GM18498 (cell line): ENCODE data around the gene GPRC5A.

Experiments
- ATAC-seq: cut with Tn5 transposase; IDR thresholded peaks from one replicate; pipeline ENCODE4 v1.9.1; 2021; ENCODE audit warnings: mild to moderate bottlenecking, moderate library complexity; ENCODE audit not compliant: unreplicated experiment

The GPRC5A gene

DNA sequence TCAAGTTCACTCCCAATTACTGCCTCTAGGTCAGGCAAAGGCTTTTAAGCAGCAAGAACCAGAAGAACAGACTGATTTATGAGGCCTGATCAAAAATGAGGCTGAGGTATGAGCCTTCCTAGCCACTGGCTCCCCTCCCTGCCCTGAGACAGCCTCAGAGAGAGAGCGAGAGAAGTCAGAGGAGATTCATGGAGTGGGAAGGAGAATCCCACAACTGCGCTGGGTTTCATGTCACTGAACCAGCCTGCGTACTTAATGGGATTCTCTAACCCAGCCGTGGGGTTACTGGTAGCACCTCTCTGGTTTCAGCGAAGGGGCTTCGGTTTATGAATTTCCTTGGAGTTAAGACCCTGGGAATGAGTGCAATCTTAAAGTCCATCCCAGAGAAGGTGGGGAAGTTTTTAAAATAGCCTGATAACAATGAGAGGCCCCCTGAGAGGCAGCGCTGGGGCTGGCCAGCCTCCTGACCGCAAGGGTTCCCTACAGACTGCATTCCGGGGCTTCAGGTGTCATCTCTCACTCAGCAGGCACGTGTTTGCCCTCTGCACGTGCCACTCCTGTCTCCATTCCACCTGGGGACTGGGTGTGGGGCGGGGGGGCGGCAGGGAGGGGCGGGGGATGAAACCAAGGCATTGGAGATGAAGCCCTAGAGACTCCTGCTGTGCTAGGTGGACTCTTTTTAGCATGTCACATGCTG is 6.1 kb upstream of the GPRC5A start:
- ATAC-seq: no peak

DNA sequence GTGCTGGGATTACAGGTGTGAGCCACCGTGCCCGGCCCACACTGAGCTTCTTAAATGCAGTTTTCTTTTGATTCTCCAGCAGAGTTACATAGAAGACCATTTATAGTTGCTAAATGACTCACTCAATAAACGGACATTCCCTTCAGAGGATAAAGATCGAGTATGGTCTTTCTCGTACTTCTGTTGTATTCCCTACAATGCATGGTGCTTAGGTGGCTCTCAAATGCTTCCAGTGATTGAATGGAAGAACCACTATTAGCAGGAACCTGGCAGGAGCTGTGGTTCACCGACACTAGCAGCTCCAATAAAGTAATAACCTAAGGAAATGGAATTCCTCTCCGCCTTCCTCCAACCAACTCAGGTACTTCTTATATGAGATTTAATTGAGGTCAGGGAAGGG is 3.9 kb upstream of the GPRC5A start:
- no peak for ATAC-seq

DNA sequence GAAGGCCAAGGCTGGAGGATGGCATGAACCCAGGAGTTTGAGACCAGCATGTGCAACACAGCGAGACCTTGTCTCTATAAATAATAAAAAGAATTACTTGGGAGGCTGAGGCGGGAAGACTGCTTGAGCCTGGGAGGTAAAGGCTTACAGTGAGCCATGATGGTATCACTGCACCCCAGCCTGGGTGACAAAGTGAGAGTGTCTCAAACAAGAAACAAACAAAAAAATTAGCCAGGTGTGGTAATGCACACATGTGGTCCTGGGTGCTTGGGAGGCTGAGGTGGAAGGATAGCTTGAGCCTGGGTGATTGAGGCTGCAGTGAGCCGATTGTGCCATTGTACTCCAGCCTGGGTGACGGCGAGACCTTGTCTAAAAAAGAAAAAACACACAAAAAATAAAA is 1.7 kb upstream of the GPRC5A start:
- no peak for ATAC-seq

DNA sequence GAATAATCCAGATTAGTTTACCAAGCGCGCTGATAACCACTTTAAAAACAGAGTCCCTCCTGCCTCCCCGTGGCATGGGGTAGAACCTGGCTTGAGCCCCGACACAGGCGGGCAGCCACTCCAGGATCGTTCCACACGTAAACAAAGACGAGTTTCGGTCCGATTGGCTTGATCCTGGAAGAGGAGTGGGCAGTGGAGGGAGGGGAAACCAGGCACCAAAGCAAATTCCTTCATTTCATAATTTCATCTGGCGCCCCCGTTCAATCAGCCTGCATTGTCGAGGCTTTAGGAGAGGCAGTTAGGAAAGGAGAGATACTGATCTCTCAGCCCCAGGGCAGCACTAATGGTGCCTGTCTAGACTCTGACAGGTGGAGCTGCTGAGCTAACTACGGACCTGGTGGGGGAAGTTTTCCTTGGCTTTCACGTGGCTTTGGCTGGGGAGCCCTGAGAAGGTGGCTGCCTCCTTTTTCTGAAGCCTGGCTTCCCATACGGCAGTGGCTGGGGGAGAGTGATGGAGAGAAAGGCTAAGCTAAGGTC is 751 bp upstream of the GPRC5A start:
- ATAC-seq: peak; percentile 65

DNA sequence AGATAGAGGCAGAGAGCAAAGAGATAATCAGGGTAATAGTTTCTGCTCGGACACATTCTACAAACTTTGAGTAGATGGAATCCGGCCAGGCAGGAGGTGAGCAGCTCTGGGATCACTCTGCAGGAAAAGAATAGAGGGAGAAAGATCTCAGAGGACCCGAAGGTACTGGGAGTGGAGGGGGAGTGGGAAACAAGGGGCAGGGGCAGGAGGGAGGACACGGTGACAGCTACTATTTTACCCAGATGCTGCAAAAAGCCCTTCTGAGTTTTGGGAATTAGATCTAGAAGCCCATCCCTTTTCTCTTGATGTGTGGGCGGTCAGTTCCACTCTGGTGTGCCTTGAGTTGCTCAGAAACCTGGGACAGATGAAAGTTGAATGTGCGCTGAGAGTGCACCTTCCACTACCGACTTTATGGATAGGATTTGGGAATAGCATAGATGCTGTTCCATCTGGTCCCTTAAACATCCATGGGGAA is 556 bp downstream of the GPRC5A start:
- ATAC-seq: no peak

DNA sequence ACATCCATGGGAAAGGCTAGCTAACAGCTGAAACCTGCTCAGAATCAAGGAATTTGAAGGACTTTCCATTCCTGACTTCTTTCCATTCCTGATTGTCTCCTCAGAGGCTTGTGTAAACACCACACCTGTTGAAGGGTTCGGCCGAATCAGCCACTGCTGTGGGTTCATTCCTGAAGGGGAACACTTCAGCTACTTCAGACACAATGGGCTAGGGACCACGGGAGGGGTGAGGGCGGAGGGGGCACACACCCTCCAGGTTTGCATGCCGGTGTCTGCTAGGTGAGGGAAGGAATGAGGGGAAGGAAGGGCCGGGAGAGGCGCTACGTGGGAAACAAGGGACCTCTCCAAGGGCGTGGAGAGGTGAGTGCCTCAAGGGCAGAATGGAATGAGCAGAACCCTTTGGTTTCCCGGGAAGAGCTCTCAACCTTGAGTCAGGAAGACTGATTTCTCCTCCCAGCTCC is 1.3 kb downstream of the GPRC5A start:
- ATAC-seq: no peak

DNA sequence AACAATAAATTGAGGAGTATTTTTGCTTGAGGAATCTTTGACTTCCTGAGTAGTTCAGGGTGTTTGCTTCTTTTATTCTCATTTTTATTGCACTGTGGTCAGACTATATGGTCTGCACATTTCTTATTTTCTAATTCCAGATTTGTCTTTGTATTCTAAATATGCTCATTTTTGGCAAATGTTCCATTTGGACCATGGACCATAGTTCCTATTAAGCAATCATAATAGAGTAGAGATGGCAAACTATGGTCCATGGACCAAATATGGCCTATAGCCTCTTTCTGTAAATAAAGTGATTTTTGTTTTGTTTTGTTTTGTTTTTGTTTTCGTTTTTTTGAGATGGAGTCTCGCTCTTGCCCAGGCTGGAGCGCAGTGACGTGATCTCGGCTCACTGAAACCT is 2.1 kb downstream of the GPRC5A start:
- ATAC-seq: no peak

DNA sequence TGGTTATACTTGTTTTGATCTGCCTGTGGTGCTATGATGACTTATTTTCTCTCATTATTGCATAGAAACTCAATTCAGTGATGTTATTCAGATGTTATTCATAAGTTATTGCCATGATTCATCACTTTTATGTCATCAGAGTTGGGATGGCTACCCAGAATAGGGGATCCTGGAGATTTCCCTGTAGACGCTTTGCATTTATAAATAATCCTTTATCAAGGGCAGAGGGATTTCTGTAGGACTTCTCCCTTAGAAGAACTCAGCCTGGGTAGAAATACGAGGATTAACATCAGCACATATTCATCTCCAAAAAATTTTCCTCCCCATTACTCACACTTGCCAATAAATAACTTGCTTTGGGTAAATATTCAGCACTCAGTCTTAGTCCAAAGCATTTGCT is 4.9 kb downstream of the GPRC5A start:
- no peak for ATAC-seq

DNA sequence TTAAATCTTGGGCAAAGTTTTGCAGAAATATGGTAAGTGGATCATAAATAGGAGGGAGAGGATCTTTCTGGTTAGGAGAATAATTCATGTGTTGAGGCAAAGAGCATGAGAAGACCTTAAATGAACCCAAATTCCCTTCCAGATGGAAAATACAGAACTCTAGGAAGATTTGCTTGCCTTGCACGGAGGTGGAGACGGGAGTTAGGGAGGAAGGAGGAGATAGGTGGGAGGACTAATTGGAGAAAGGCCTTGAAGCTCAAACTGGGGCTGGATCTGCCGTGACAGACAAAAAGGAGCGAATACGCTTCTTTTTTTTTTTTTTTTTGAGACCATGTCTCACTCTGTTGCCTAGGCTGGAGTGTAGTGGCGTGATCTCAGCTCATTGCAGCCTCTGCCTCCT is 5.9 kb downstream of the GPRC5A start:
- ATAC-seq: no peak

DNA sequence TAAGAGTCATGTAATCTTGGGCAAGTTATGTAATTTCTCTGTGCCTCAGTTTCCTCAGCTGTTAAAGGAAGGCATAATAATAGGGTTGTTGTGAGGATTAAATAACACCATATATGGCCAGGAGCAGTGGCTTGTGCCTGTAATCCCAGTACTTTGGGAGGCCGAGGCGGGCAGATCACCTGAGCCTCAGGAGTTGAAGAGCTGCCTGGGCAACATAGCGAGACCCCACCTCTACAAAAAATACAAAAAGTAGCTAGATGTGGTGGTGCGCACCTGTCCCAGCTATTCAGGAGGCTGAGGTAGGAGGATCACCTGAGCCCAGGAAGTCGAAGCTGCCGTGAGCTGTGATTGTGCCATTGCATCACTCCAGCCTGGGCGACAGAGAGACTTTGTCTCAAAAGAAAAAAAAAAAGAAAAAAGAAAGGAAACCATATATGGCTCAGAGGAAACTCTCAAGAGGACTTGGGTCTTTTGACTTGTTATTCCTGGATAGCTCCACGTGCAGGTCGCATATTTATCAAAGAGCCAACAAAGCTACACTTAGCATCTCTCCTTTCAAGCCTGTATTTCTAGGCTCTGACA is 6.9 kb downstream of the GPRC5A start:
- ATAC-seq: no peak

DNA sequence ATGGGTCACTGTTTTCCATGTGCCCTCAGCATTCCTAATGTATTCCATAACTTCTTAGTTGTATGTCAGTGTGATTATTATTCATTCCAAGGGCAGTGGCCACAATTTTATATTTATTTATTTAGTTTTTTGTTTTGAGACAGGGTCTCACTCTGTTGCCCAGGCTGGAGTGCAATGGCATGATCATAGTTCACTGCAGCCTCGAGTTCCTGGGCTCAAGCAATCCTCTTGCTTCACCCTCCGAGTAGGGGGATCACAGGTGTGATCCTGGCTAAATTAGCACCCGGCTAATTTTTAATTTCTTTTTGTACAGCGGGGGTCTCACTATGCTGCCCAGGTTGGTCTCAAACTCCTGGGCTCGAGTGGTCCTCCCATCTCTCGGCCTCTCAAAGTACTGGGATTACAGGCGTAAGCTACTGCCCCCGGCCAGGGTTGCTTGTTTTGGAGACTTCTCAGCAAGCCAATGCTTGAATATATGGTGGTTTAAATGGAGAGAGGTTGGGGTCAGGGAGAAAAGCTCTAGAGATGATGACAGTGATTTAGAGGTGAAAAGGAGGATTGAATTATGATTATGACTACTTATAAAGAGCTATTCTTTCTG is 7.6 kb downstream of the GPRC5A start:
- no peak for ATAC-seq

DNA sequence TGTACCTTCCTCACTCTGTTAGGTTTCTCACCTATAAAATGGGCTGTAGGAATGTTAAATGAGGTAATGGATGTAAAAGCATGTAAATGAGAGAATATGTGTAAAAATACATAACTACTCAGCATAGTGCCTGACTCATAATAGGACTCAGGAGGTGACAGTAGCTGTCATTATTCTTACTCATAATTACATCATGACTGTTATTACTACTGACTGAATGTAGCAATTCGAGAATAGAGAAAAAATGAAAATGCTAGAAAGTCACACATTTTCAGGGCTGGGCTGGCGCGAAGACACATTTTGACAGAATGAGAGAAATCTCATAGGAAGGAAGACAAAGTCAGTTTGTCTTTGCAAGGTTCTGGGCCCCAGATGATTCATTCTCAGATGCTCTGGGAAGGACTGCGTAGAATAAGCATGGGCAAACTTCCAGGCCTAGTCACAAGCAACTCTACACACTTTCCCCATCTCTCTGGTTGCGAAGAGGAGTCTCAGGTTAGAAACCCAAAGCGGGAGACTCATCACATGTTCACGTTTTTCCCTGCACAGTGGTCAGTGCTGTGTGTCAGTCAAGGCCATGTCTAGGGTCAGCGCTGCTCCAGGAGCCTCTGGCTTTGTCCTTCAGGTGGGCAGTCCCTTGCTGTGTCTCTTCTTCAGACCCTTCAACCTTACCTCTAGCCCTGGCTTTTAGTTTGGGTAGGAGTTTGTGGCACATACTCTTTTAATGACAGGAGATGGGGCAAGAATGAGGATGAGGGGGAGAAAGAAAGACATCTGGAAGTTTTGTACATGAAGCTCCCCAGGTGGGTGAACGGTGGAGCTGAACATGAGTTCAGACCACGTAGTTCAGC is 8.4 kb downstream of the GPRC5A start:
- peak; percentile 83 for ATAC-seq

DNA sequence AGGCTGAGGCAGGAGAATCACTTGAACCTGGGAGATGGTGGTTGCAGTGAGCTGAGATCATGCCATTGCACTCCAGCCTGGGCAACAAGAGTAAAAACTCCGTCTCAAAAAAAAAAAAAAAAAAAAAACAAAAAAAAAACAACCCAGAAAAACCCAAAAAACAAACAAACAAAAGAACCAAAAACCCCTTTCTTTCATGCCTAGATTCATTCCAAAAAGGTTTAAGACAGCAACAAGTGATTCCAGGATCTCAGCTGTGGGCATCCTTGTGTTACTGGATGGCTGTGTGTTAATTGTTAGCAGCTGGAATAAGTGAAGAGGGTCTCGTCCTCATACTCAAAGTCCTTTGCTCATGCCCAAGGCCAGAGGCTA is 9.4 kb downstream of the GPRC5A start:
- no peak for ATAC-seq

DNA sequence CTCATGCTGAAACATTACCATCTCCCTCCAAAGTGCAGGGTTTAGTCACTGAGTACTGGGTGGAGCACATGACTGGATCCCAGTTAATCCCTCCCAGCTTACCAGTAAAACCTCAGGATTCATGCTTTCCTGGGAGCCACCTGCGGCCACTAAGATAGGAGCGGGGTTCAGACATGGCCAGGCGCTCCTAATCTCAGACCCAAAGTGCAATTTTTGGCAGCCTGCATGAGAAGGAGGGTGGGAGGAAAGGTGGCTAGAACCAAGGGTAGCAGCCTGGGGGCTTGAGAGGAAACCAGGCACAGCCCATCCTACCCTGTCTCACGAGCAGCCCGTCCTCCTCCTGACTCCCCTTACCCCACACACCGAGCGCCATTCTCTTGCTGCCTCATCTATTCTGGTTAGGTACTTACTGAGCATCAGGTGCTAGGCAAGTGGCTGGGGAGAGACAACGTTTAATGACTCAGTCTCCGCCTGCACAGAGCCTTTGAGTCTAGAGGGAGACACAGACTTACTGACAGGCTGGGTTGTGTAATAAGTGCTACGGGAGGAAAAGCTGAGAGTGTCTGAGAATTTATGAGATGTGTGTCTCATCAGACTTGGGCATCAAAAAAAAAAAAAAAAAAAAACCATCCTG is 9.9 kb downstream of the GPRC5A start:
- ATAC-seq: no peak

DNA sequence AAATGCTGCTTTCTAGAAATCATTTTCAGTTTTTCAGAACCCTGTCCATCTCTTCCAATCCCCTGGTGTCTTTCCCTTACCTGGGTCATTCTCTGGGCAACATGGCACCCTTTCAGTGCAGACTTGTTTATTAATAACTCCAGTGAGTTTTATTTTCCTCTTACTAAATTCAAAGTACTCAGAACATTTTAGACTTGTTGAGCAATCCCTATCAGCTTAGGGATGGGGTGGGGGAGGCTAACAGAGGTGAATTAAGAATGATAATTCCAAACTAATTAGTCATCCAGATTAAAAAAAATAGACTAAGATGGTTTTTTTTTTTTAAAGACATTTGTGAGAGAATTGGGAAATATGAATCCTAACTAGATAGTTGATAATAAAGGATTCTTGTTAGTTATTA is 10.7 kb downstream of the GPRC5A start:
- ATAC-seq: no peak

DNA sequence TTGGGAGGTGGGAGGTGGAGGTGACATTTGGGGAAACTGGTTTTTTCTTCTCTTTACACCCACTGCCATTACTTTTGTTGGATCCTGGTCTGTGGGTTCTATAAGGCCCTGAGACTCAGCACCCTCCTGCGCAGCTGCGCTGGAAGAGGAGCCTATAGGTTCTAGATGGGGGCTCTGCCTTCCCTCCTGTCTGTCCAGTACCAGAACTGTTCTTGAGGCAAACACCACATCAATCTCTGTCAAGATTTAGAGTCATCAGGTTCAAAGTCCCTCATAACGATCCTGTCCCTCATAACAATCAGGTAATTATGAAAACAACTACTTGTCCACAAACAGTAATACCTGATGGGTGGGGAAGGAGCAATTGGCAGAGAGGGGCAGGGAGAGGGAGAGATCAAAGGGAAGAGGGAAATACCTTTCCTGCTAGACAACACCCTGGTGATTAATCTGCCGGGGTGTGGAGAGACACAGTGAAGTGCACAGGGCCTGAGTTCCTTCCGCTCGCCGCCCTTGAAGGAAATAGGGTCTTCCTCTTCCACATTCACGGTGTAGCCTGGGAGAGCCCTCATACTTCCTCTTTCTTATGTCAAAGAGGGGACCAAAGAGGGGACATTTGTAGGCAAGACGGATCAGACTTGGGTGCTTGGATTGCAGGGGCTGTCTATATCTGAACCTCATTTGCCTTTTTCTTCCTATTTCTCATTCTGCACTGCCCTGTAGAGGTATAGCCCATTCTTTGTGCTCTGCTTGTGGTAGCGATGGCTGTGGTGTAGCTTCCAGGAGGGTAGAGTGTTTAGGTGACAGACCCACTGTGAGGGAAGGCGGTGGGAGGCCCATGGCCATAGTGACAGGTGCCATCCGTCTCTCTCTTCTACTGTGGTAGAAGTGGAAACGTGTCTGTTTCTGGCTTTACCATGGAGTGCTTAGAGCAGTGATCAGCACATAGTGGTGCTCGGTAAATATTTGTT is 12.6 kb downstream of the GPRC5A start:
- no peak for ATAC-seq

DNA sequence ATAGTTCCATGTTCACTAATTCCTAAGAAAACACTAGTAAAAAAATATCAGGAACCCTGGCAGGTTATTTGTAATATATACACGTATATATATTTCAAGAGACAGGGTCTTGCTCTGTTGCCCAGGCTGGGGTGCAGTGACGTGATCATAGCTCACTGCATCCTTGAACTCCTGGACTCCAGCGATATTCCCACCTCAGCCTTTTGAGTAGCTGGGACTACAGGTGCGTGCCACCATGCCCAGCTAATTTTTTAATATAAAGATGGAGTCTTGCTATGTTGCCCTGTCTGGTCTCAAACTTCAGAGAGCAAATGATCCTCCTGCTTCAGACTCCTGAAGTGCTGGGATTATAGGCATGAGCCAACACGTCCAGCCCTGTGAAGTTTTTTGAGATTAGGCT is 16.2 kb downstream of the GPRC5A start:
- no peak for ATAC-seq

DNA sequence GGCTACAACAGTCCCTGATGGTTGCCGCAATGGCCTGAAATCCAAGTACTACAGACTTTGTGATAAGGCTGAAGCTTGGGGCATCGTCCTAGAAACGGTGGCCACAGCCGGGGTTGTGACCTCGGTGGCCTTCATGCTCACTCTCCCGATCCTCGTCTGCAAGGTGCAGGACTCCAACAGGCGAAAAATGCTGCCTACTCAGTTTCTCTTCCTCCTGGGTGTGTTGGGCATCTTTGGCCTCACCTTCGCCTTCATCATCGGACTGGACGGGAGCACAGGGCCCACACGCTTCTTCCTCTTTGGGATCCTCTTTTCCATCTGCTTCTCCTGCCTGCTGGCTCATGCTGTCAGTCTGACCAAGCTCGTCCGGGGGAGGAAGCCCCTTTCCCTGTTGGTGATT is 16.9 kb downstream of the GPRC5A start:
- no peak for ATAC-seq

DNA sequence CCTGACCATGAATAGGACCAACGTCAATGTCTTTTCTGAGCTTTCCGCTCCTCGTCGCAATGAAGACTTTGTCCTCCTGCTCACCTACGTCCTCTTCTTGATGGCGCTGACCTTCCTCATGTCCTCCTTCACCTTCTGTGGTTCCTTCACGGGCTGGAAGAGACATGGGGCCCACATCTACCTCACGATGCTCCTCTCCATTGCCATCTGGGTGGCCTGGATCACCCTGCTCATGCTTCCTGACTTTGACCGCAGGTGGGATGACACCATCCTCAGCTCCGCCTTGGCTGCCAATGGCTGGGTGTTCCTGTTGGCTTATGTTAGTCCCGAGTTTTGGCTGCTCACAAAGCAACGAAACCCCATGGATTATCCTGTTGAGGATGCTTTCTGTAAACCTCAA is 17.3 kb downstream of the GPRC5A start:
- ATAC-seq: no peak
